Adipose tissue (tissue), 3 donors: ENCODE results near the gene CSH2. TPM values are rescaled to one million over a fixed set of nuclear protein-coding genes. Genes with fewer than 3 reads are reported as not detected.

Source experiments
- H3K27ac ChIP-seq: one replicate; pipeline ENCODE4 v1.5.1; 2013; ENCODE audit warnings: low read depth, low read length
- WGBS, 3 donors: extraction: QIAGEN DNeasy Blood & Tissue Kit; methylation state at CpG; one replicate each; pipeline ENCODE4 v1.1.7; 2013; 5-methylcytosine and 5-hydroxymethylcytosine counted together
- polyA plus RNA-seq, 3 donors: library from polyadenylated mRNA; stranded (reverse); fragments of 200-250 nt; gene quantifications; one replicate each; pipeline ENCODE4 v1.2.3, GENCODE V29; 2013
- donor health status: healthy with polysubstance abuse.
- donor health status: Bipolar disorder and iron deficiency.
- donor health status: healthy.

CSH2 gene
- polyA plus RNA-seq, 3 donors = not detected

- peak overlapping the region; percentile 77 for H3K27ac ChIP-seq
- 3 to 6% (median 4%) methylated on average over 26 of the region's 26 CpGs for WGBS, 3 donors
Observed at GRCh38 chr17:63841350-63842172, 31.9 kb downstream of the CSH2 start.

DNA sequence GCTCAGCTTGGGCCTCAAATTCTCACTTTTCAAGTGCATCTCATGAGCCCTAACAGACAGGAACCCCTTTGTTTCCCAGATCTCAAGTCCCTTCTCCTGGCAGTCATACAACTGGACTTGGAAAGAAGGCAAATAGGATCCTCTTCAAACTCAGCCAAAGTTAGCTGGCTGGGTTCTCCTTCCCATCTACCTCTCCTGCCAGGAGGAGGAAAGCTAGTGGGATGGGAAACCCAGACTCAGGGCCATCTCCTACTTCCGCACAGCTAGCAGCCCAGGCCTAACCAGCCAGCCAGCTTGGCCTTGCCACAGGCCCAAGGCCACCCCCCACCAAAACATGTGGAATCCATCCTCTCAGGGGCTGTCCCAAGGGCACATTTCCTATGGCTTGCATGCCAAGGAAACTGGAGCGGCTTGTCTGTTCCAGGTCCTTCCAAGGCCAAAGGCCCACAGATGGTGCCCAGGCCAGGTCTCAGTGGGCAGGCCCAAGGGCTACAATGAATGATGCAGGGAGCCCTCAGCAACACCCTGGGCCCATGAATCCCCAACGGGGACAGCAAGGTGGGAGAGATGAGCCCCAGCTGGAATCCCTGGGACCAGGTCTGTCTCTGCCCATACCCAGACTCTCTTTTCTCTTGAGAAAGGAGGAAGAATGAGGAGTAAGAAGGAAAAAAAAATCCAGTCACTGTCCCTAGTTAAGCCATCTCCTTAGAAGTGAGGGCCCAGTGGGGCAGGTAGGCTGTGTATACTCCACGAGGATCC is 32.7 kb downstream of the CSH2 start:
- WGBS, 3 donors = 34 to 53% (median 51%) methylated on average over 4 of the region's 4 CpGs
- peak overlapping the region; percentile 13 for H3K27ac ChIP-seq

DNA sequence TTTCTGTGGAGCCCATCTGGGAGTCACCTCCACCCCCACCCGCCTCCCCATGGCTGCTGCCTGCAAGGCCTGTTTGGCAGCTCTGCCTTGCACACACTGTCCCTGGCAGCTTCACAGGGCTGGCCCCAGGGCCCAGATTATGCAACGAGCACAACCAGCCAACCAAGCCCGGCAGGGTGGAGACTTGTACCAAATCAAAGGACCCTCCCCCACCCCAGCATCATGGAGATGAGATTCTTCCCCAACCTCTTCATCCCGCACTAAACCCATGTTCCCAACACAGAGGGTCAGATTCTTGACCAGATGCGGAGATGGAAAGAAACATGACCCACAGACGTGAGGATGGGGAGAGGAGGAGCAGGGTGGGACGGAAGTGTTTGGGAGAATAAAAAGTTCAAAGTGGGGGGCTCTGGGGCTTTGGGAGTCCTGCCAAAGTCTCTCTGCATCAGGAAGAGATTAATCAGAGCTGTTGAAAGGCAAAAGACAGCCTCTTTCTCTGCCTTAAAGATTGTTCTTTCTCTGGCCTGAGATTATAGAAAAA is 34.8 kb downstream of the CSH2 start:
- 28 to 38% (median 31%) methylated on average over 6 to 7 of the region's 7 CpGs for WGBS, 3 donors
- H3K27ac ChIP-seq = no peak overlapping the region

- WGBS, 3 donors = 70 to 85% (median 75%) methylated on average over 5 of the region's 5 CpGs
- peak overlapping the region; percentile 49 for H3K27ac ChIP-seq
Observed at GRCh38 chr17:63837962-63838600, 35.4 kb downstream of the CSH2 start.

- H3K27ac ChIP-seq = no peak overlapping the region
- WGBS, 3 donors = 85 to 93% (median 87%) methylated on average over 10 to 12 of the region's 12 CpGs
Observed at GRCh38 chr17:63837480-63837879, 36.0 kb downstream of the CSH2 start.

DNA sequence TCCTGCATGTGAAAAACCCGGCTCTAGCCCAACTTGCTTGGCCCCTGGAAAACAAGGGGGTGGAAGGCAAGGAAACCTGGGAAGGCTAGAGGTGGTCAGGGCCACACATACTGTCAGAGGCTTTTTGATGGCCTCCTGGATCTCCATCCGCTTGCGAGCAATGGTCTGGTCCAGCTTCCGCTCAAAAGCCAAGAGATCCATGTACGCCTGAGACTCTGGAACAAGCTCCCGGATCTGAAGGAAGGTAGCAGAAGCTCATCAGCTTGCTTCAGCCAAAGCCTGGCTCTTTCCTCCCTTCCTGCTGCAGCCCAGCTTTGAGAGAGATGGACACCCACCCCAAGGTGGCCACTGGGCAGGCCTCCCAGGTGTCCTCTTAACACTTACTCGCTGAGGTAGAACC is 36.7 kb downstream of the CSH2 start:
- no peak overlapping the region for H3K27ac ChIP-seq
- WGBS, 3 donors = 91 to 99% (median 98%) methylated on average over 7 of the region's 7 CpGs

- 81 to 86% (median 85%) methylated on average over 9 of the region's 9 CpGs for WGBS, 3 donors
- no peak overlapping the region for H3K27ac ChIP-seq
Observed at GRCh38 chr17:63835167-63835720, 38.2 kb downstream of the CSH2 start.

GRCh38 chr17:63834431-63835166 is 38.9 kb downstream of the CSH2 start:
- WGBS, 3 donors = 42 to 48% (median 42%) methylated on average over 13 of the region's 13 CpGs
- H3K27ac ChIP-seq = no peak overlapping the region

GRCh38 chr17:63833741-63834373 is 39.6 kb downstream of the CSH2 start:
- no peak overlapping the region for H3K27ac ChIP-seq
- WGBS, 3 donors = 89 to 92% (median 92%) methylated on average over 15 of the region's 15 CpGs

- 84 to 88% (median 86%) methylated on average over 14 of the region's 14 CpGs for WGBS, 3 donors
Observed at GRCh38 chr17:63833026-63833740, 40.3 kb downstream of the CSH2 start.

DNA sequence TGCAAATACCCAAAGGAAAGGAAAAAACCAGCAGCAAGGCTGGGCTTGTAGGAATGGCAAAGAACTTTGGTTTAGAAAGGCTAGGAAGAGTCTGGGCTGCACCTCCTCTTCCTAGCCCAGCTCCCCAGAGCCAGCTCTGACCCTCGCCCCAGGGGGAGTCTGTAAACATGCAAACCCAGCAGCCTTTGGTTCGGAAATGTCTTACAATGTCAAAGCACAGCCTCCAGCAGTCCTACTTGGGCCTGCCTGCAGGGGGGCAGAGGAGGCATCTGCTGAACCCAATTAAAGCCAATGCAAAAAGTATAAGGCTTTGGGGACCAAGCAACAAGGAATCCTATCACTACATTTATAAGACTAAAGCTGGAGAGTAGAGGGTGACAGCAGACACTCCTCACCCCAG is 41.0 kb downstream of the CSH2 start:
- WGBS, 3 donors = 67 to 82% (median 80%) methylated on average over 2 of the region's 2 CpGs
- no peak overlapping the region for H3K27ac ChIP-seq

More at GRCh38 chr17:63833026-63833740, 40.3 kb downstream of the CSH2 start:
- no peak overlapping the region for H3K27ac ChIP-seq

DNA sequence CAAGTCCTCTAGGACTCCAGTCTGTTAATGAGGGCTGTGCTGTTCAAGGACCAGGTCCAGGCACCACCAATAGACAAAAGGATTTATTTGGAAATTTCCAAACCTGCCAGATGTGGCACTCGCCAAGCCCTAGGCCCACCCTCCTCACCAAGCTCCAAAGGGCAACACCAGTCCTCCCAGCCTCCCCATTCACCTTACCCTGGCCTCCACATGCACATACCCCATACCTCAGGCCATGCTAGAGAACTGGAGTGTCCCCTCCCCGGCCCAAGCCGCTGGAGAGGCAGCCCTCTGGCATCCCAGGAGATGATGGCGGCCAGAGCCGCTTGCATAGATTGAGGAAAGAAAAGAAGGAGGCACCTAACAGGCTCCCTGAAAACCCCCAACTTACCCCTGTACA is 41.5 kb downstream of the CSH2 start:
- no peak overlapping the region for H3K27ac ChIP-seq
- 85 to 88% (median 87%) methylated on average over 5 of the region's 5 CpGs for WGBS, 3 donors

DNA sequence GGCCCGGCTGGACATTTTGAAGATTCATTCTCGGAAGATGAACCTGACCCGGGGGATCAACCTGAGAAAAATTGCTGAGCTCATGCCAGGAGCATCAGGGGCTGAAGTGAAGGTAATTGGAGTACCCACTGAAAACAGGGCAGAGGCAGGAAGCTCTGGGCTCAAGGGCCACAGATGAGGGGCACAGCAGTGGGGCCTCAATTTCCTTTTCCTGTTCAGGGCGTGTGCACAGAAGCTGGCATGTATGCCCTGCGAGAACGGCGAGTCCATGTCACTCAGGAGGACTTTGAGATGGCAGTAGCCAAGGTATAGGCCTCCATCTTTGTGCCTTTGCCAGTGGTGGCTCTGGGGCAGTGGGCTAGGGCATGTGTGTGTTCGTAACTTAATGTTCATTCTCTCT is 42.0 kb downstream of the CSH2 start:
- H3K27ac ChIP-seq = no peak overlapping the region
- 50 to 86% (median 61%) methylated on average over 8 of the region's 8 CpGs for WGBS, 3 donors

DNA sequence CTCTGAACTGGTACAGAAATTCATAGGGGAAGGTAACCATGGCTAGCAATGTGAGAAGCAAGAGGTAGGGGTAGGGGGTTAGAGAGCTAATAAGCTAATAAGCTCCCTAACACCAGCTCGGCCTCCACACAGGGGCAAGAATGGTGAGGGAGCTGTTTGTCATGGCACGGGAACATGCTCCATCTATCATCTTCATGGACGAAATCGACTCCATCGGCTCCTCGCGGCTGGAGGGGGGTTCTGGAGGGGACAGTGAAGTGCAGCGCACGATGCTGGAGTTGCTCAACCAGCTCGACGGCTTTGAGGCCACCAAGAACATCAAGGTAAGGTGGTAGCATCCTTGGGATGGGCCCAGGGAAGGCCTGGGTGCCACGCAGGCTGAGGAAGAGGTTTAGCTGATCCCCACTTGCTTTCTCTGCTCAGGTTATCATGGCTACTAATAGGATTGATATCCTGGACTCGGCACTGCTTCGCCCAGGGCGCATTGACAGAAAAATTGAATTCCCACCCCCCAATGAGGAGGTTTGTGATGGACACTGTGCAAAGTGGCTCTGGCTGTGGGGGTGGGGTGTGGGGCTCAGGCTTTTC is 42.5 kb downstream of the CSH2 start:
- H3K27ac ChIP-seq = no peak overlapping the region
- WGBS, 3 donors = 82 to 86% (median 85%) methylated on average over 15 of the region's 15 CpGs

- WGBS, 3 donors = 89 to 90% (median 89%) methylated on average over 5 of the region's 5 CpGs
- no peak overlapping the region for H3K27ac ChIP-seq
Observed at GRCh38 chr17:63830278-63830677, 43.2 kb downstream of the CSH2 start.

- 76 to 97% (median 95%) methylated on average over 3 of the region's 3 CpGs for WGBS, 3 donors
- H3K27ac ChIP-seq = no peak overlapping the region
Observed at GRCh38 chr17:63828936-63829335, 44.5 kb downstream of the CSH2 start.

DNA sequence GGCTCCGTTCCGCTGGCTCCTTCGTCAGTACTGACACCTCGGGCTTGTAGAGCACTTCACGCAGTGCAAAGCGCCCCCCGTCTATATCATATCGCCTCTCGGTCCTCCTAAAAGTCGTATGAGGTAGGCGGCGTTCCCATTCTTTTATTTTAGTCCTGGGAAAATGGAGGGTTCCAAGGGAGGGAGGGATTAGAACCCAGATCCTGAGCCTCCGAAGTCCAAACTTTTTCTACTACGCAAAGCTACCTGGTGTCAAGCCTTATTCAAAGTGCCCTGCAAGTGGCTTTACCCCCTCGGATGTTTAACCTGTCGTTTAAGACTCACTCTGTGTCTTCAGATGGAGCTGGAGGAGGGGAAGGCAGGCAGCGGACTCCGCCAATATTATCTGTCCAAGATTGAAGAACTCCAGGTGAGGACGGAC is 45.7 kb downstream of the CSH2 start:
- WGBS, 3 donors = 1 to 2% (median 2%) methylated on average over 19 of the region's 19 CpGs
- H3K27ac ChIP-seq = no peak overlapping the region
